Measurements from ENCODE around the gene RAB40AL. TPM values are rescaled to one million over a fixed set of nuclear protein-coding genes. Genes with fewer than 3 reads are reported as not detected.

Gene RAB40AL
- total RNA-seq, 1 experiment from 2014 or later, result 0.97 TPM

DNA sequence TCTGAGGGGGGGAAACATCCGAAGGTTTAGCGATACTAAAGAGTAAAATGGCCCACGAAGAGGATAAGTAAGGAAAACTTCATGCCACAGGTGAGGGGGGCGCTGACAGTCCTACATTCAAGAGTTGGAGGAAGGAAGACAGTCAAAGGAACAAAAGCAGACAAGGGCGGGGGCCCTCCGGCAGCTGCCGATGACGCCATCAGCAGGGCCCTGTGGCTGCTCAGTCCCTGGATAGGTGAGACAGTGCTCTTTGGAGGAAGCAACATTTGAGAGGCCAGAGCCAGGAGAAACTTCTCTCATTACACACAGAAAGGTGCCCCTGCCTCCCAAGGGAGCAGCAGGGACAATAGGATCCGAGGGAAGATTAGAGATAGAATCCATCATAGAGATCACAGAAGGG, 41.5 kb downstream of the RAB40AL start:
- H3K27ac ChIP-seq (ENCODE audit: low read depth, low read length, poor library complexity, severe bottlenecking), result no peak overlapping the region
- H3K36me3 ChIP-seq (ENCODE audit: insufficient read depth, low read length, poor library complexity, severe bottlenecking), result no peaks in the 10 kb centered on the region
- intact Hi-C loops (cut with micrococcal nuclease; ENCODE audit: unreplicated experiment), result no loop called here
- no peak for DNase-seq (ENCODE audit: low spot score)
- ChIA-PET POLR2A (ENCODE audit: low non-redundant PET) (no interaction called here), CTCF (no interaction called here)
- H3K27me3 ChIP-seq (replicated peaks; ENCODE audit: insufficient read depth, low read depth, low read length, poor library complexity), result no peaks in the 10 kb centered on the region
- no peaks in the 10 kb centered on the region for H3K4me1 ChIP-seq (ENCODE audit: insufficient read depth, low read length, poor library complexity, severe bottlenecking)
- TF ChIP-seq CTCF (conservative IDR thresholded peaks at IDR 0.05; ENCODE audit: low read depth, low read length) (no peak), EZH2 (IDR thresholded peaks at IDR 0.05; ENCODE audit: borderline replicate concordance, low read depth, low read length, poor library complexity, severe bottlenecking) (no peak)
- BruUV-seq (replicated peaks), result no TSS peak
- no peak overlapping the region for H3K4me3 ChIP-seq (ENCODE audit: low read depth, low read length, poor library complexity, severe bottlenecking)
- no peaks in the 10 kb centered on the region for H3K9me3 ChIP-seq (ENCODE audit: low read depth, low read length, poor library complexity, severe bottlenecking)

GRCh38 chrX:102979536-102979935, 42.5 kb downstream of the RAB40AL start:
- TF ChIP-seq EZH2 (IDR thresholded peaks at IDR 0.05; ENCODE audit: borderline replicate concordance, low read depth, low read length, poor library complexity, severe bottlenecking) (no peak), CTCF (conservative IDR thresholded peaks at IDR 0.05; ENCODE audit: low read depth, low read length) (no peak)
- no peaks in the 10 kb centered on the region for H3K36me3 ChIP-seq (ENCODE audit: insufficient read depth, low read length, poor library complexity, severe bottlenecking)
- DNase-seq (ENCODE audit: low spot score), result no peak
- ChIA-PET POLR2A (ENCODE audit: low non-redundant PET) (no interaction called here), CTCF (no interaction called here)
- H3K27ac ChIP-seq (ENCODE audit: low read depth, low read length, poor library complexity, severe bottlenecking), result no peak overlapping the region
- no TSS peak for BruUV-seq (replicated peaks)
- no peak overlapping the region for H3K4me3 ChIP-seq (ENCODE audit: low read depth, low read length, poor library complexity, severe bottlenecking)
- no peaks in the 10 kb centered on the region for H3K27me3 ChIP-seq (replicated peaks; ENCODE audit: insufficient read depth, low read depth, low read length, poor library complexity)
- no peaks in the 10 kb centered on the region for H3K9me3 ChIP-seq (ENCODE audit: low read depth, low read length, poor library complexity, severe bottlenecking)
- no peaks in the 10 kb centered on the region for H3K4me1 ChIP-seq (ENCODE audit: insufficient read depth, low read length, poor library complexity, severe bottlenecking)
- intact Hi-C loops (cut with micrococcal nuclease; ENCODE audit: unreplicated experiment), result no loop called here

DNA sequence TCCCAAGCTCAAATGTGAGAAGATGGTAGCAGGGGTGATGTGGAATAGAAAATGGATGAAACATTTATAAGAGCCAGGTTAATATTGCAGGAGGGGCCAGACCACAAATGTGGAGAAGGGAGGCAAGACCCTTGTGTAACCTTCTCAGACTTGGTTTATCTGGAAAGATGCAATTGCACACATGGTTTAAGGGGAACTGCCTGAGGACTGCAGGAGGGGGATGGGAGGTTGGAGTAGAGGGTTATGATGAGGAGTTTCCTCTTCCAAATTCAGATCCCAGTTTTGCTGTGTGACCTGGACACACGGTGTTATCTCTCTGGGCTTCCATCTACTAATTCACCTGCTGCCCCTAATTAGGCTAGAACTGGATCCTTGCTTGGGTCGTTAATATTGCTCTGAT, 46.1 kb downstream of the RAB40AL start:
- Histone ChIP-seq H3K27ac (ENCODE audit: low read depth, low read length, poor library complexity, severe bottlenecking) (no peak overlapping the region), H3K27me3 (replicated peaks; ENCODE audit: insufficient read depth, low read depth, low read length, poor library complexity) (no peaks in the 10 kb centered on the region), H3K4me3 (ENCODE audit: low read depth, low read length, poor library complexity, severe bottlenecking) (no peak overlapping the region), H3K36me3 (ENCODE audit: insufficient read depth, low read length, poor library complexity, severe bottlenecking) (no peaks in the 10 kb centered on the region), H3K9me3 (ENCODE audit: low read depth, low read length, poor library complexity, severe bottlenecking) (no peaks in the 10 kb centered on the region), H3K4me1 (ENCODE audit: insufficient read depth, low read length, poor library complexity, severe bottlenecking) (no peaks in the 10 kb centered on the region)
- no peak for TF ChIP-seq CTCF (conservative IDR thresholded peaks at IDR 0.05; ENCODE audit: low read depth, low read length)
- no peak for TF ChIP-seq EZH2 (IDR thresholded peaks at IDR 0.05; ENCODE audit: borderline replicate concordance, low read depth, low read length, poor library complexity, severe bottlenecking)
- CTCF ChIA-PET, result no interaction called here
- DNase-seq (ENCODE audit: low spot score), result no peak
- POLR2A ChIA-PET (ENCODE audit: low non-redundant PET), result no interaction called here
- intact Hi-C loops (cut with micrococcal nuclease; ENCODE audit: unreplicated experiment), result no loop called here
- no TSS peak for BruUV-seq (replicated peaks)

Data from A673 (cell line).